SK-N-SH (cell line): ENCODE results near the gene ARHGEF10L.

Source experiments
- CTCF ChIP-seq: fragments of 200-600 bp; sonication (generic); IDR thresholded peaks from 2 replicates; pipeline ENCODE4 v1.6.1; 2017; ENCODE audit warnings: antibody characterized with exemption, mild to moderate bottlenecking, moderate library complexity
- YY1 ChIP-seq: IDR thresholded peaks from 2 replicates; pipeline ENCODE4 v1.4.0; 2012; ENCODE audit warnings: low read depth, mild to moderate bottlenecking

GRCh38 chr1:17535300-17535936, 4.1 kb upstream of the ARHGEF10L start:
- TF ChIP-seq CTCF, result no peak
- TF ChIP-seq YY1, result no peak
